Gastrocnemius medialis (tissue), 4 donors: Measurements from ENCODE around the gene TUFM. TPM values are rescaled to one million over a fixed set of nuclear protein-coding genes. Genes with fewer than 3 reads are reported as not detected.

ENCODE experiments used
- ATAC-seq, 2 donors: fragments of 150-250 bp; one replicate each; pipeline ENCODE4 v1.9.1; 2016
- DNase-seq, 2 donors: peaks; one replicate each; pipeline ENCODE4 v3.0.0-alpha.2; 2019
- H3K27ac ChIP-seq, 4 donors: fragments of 200-600 bp; sonication (generic); 1 replicate in 1 of 4; 2 replicates in 3 of 4; pipeline ENCODE4 v1.5.1; 2016 to 2018; ENCODE audit warnings: mild to moderate bottlenecking in 2 of 4, moderate library complexity in 1 of 4
- H3K27me3 ChIP-seq, 3 donors: fragments of 200-600 bp; sonication (generic) in 2 of 3; 1 replicate in 1 of 3; 2 replicates in 2 of 3; pipeline versions ENCODE4 v1.5.1 to v1.6.0; 2016 to 2019; ENCODE audit warnings: mild to moderate bottlenecking in 1 of 3, moderate library complexity in 1 of 3
- H3K36me3 ChIP-seq, 2 donors: fragments of 200-600 bp; sonication (generic) in 1 of 2; one replicate each; pipeline ENCODE4 v1.5.1; 2017 to 2018
- H3K4me1 ChIP-seq, 2 donors: fragments of 200-600 bp; sonication (generic) in 1 of 2; one replicate each; pipeline ENCODE4 v1.5.1; 2016 to 2017; ENCODE audit warnings: mild to moderate bottlenecking in 2 of 2
- H3K4me3 ChIP-seq, 4 donors: fragments of 200-600 bp; sonication (generic) in 3 of 4; 1 replicate in 1 of 4; 2 replicates in 3 of 4; pipeline ENCODE4 v1.5.1; 2016 to 2019; ENCODE audit warnings: mild to moderate bottlenecking in 2 of 4
- H3K9me3 ChIP-seq, 3 donors: fragments of 200-600 bp; sonication (generic) in 2 of 3; 1 replicate in 1 of 3; 2 replicates in 2 of 3; pipeline ENCODE4 v1.5.1; 2016 to 2019
- POLR2A ChIP-seq, 2 donors: fragments of 450-650 bp; IDR thresholded peaks; one replicate each; pipeline ENCODE4 v1.6.1; 2017; ENCODE audit warnings: antibody characterized with exemption in 2 of 2, mild to moderate bottlenecking in 2 of 2, moderate library complexity in 2 of 2
- in situ Hi-C, 4 donors: fragments of 200-750 bp; cut with MboI; loops; one replicate each; pipeline versions ENCODE4 v1.15.0 to v1.8.0; 2017; ENCODE audit warnings: low sequenced_read_pairs in 4 of 4
- intact Hi-C: fragments of 100-400 bp; cut with DNase I; formaldehyde crosslinking; loops from one replicate; pipeline ENCODE4 v1.15.1; 2023; ENCODE audit warnings: low total_unique reads
- total RNA-seq, 4 donors: library from RNA; depleted of rRNA; stranded (reverse); fragments of >200 nt; gene quantifications; one replicate each; pipeline versions ENCODE4 v1.1.0 to v1.2.3, GENCODE V29; 2016
- TF ChIP-seq, protein P1 (sequence below), 5 experiments: fragments of 450-650 bp in 3 of 5; fragments of 200-600 bp in 2 of 5; sonication (generic) in 2 of 5; IDR thresholded peaks in 4 of 5; conservative IDR thresholded peaks in 1 of 5; 1 replicate in 4 of 5; 2 replicates in 1 of 5; pipeline ENCODE4 v1.5.1; 2016 to 2019; ENCODE audit warnings: antibody characterized with exemption in 5 of 5, mild to moderate bottlenecking in 3 of 5, moderate library complexity in 3 of 5

TUFM gene
- total RNA-seq, 4 donors from 2014 or later = 140 to 196 (median 167) TPM

DNA sequence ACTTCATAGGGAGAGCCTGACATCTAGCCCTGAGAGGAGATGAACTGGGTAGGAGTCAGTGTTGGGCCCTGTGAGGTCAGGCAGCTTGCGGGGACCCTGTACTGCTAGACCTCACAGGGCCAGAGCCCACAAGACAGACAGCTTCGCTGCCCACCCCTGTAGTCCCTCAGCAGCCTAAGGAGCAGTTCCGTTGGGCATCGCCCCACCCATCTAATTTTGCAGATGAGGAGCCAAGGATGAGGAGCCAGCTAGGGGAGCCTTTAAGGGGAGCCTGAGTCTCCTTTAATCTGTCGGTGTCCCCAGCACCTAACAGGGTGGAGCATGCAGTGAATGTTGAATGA, 755 bp upstream of the TUFM start:
- intact Hi-C loops = loop anchor here (1.0 to 2.0 kb wide), 4 partner anchors 16 to 103 kb away; partner anchors contain the start of genes ATXN2L, NFATC2IP, RABEP2 and SH2B1
- DNase-seq = no peak

DNA sequence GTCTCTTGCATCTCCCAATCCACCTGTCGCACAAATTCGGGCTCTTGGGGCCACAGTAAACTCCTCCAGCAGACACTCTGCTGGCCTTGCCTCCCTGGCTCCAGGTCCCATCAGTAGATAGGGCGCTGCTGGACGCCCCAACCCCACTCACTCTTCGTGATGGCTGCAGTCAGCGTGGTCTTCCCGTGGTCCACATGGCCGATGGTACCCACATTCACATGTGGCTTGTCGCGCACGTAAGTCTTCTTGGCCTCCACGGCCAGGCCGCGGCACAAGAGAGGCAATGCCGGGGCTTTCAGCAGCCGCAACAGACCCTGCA, 428 bp downstream of the TUFM start:
- TF ChIP-seq, protein P1, sequence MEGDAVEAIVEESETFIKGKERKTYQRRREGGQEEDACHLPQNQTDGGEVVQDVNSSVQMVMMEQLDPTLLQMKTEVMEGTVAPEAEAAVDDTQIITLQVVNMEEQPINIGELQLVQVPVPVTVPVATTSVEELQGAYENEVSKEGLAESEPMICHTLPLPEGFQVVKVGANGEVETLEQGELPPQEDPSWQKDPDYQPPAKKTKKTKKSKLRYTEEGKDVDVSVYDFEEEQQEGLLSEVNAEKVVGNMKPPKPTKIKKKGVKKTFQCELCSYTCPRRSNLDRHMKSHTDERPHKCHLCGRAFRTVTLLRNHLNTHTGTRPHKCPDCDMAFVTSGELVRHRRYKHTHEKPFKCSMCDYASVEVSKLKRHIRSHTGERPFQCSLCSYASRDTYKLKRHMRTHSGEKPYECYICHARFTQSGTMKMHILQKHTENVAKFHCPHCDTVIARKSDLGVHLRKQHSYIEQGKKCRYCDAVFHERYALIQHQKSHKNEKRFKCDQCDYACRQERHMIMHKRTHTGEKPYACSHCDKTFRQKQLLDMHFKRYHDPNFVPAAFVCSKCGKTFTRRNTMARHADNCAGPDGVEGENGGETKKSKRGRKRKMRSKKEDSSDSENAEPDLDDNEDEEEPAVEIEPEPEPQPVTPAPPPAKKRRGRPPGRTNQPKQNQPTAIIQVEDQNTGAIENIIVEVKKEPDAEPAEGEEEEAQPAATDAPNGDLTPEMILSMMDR (IDR thresholded peaks at IDR 0.05 in 4 of 5, conservative IDR thresholded peaks at IDR 0.05 in 1 of 5) = no peak
- no peak for TF ChIP-seq POLR2A (IDR thresholded peaks at IDR 0.05)
- Histone ChIP-seq H3K4me3 (peak overlapping the region; percentile 93 to 100 (median 98)), H3K9me3 (no peaks in the 10 kb centered on the region), H3K36me3 (peaks cover 0 to 42% of the 10 kb centered on the region in 2 donors), H3K27ac (peak overlapping the region; percentile 92 to 96 (median 94)), H3K4me1 (peaks cover 20 to 24% of the 10 kb centered on the region in 2 donors), H3K27me3 (no peaks in the 10 kb centered on the region)
- ATAC-seq (no peak), DNase-seq (no peak)
- in situ Hi-C loops = loop anchor here in 1 of 4 donors (25.0 kb wide), 1 partner anchor 308 kb away; the partner anchor contains the start of gene NUPR1
- intact Hi-C loops = loop anchor here (1.0 to 2.0 kb wide), 4 partner anchors 18 to 105 kb away; partner anchors contain the start of genes ATXN2L, NFATC2IP, RABEP2 and SH2B1

More for the DNA sequence above, 755 bp upstream of the TUFM start:
- Histone ChIP-seq H3K9me3 (no peaks in the 10 kb centered on the region), H3K27me3 (no peaks in the 10 kb centered on the region), H3K27ac (peak overlapping the region; percentile 92 to 96 (median 94)), H3K4me1 (peaks cover 20 to 24% of the 10 kb centered on the region in 2 donors), H3K36me3 (peaks cover 0 to 31% of the 10 kb centered on the region in 2 donors), H3K4me3 (peak overlapping the region; percentile 80 to 100 (median 96))
- in situ Hi-C loops = loop anchor here in 1 of 4 donors (25.0 kb wide), 1 partner anchor 310 kb away; the partner anchor contains the start of gene NUPR1
- no peak for TF ChIP-seq POLR2A (IDR thresholded peaks at IDR 0.05)
- ATAC-seq = peak; percentile 15 to 18

DNA sequence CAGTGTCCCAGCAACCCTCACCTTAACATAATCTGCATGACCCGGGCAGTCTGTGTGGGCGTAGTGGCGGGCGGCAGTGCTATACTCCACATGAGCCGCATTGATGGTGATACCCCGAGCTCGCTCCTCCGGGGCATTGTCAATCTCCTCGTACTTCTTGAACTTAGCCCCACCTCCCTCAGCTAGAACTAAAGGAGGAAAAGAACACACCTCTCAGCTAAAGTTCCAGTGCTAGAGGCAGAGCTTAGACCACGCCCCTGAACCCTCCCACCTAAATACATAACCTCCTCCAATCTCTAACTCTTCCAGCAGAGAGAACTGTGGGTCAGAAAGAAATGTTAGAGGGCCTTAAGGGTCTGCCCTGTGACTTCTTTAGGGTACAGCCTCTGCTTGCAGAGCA, 855 bp downstream of the TUFM start:
- in situ Hi-C loops = loop anchor here in 1 of 4 donors (25.0 kb wide), 1 partner anchor 308 kb away; the partner anchor contains the start of gene NUPR1
- DNase-seq (no peak), ATAC-seq (no peak)
- Histone ChIP-seq H3K9me3 (no peaks in the 10 kb centered on the region), H3K27me3 (no peaks in the 10 kb centered on the region), H3K4me3 (peak overlapping the region; percentile 93 to 100 (median 98)), H3K4me1 (peaks cover 20 to 24% of the 10 kb centered on the region in 2 donors), H3K36me3 (peaks cover 0 to 42% of the 10 kb centered on the region in 2 donors), H3K27ac (peak overlapping the region; percentile 92 to 96 (median 94))
- no peak for TF ChIP-seq POLR2A (IDR thresholded peaks at IDR 0.05)
- TF ChIP-seq, protein P1 (IDR thresholded peaks at IDR 0.05 in 4 of 5, conservative IDR thresholded peaks at IDR 0.05 in 1 of 5) = no peak
- intact Hi-C loops = no loop called here

DNA sequence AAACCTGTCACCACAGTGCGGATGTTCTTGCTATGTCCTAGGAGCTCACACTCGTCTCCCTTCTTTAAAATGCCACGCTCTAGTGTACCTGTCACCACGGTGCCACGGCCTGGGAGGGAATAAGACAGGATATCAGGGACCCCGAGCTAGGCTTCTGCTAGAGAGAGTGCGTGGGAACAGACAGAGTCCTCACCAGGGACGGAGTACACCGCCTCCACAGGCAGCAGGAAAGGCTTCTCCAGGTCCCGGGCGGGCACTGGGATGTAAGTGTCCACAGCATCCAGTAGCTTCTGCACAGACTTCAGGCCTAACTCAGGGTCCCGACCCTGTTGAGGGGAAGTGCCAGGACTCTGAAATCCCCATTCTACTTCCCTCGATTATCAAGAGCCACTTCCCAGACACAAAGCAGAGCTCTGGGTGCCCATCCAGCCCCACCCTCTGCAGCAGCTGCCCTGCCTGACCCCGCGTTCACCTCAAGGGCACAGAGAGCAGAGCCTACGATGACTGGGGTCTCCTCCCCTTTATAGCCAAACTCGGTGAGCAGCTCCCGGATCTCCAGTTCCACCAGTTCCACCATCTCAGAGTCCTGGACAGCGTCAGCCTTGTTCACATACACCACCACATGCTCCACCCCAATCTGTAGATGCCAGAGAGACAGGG, 1.8 kb downstream of the TUFM start:
- in situ Hi-C loops (loop anchor here in 1 of 4 donors (25.0 kb wide), 1 partner anchor 307 kb away; the partner anchor contains the start of gene NUPR1), intact Hi-C loops (no loop called here)
- DNase-seq (no peak), ATAC-seq (no peak)
- Histone ChIP-seq H3K9me3 (no peaks in the 10 kb centered on the region), H3K27me3 (no peaks in the 10 kb centered on the region), H3K4me3 (no peak overlapping the region), H3K36me3 (peaks cover 0 to 42% of the 10 kb centered on the region in 2 donors), H3K27ac (no peak overlapping the region), H3K4me1 (peaks cover 20 to 24% of the 10 kb centered on the region in 2 donors)
- TF ChIP-seq, protein P1 (IDR thresholded peaks at IDR 0.05 in 4 of 5, conservative IDR thresholded peaks at IDR 0.05 in 1 of 5) = no peak
- TF ChIP-seq POLR2A (IDR thresholded peaks at IDR 0.05) = no peak

DNA sequence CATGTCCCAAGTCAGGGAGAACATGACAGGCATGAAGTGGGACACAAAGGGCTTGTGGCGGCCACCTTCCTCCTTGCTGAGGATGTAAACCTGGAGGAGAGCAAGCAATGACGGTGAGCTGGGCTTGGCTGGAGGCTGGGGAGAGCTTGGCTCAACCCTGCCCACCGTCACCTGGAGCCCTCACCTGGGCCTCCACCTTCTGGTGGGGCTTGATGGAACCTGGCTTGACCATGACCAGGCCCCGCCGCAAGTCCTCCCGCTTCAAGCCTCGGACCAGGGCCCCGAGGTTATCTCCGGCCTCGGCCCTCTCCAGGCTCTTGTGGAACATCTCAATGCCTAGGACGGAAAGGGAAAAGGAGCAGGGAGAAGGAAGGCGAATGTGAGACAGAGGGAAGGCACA, 2.4 kb downstream of the TUFM start:
- in situ Hi-C loops = loop anchor here in 1 of 4 donors (25.0 kb wide), 1 partner anchor 306 kb away; the partner anchor contains the start of gene NUPR1
- Histone ChIP-seq H3K27ac (no peak overlapping the region), H3K4me1 (peaks cover 20 to 24% of the 10 kb centered on the region in 2 donors), H3K27me3 (no peaks in the 10 kb centered on the region), H3K36me3 (peaks cover 0 to 42% of the 10 kb centered on the region in 2 donors), H3K9me3 (no peaks in the 10 kb centered on the region), H3K4me3 (no peak overlapping the region)
- no peak for TF ChIP-seq POLR2A (IDR thresholded peaks at IDR 0.05)
- TF ChIP-seq, protein P1 (IDR thresholded peaks at IDR 0.05 in 4 of 5, conservative IDR thresholded peaks at IDR 0.05 in 1 of 5) = no peak
- intact Hi-C loops = no loop called here
- no peak for ATAC-seq
- no peak for DNase-seq
